ENCODE measurements around the gene CLIC3. TPM values are rescaled to one million over a fixed set of nuclear protein-coding genes. Genes with fewer than 3 reads are reported as not detected.

The CLIC3 gene
- total RNA-seq, 2 donors from 2014 or later, result 6.5 to 11.8 TPM

GRCh38 chr9:137009938-137010732 is 13.8 kb upstream of the CLIC3 start:
- Histone ChIP-seq H3K27ac (no peak overlapping the region), H3K4me1 (no peaks in the 10 kb centered on the region), H3K36me3 (peaks cover 35% of the 10 kb centered on the region), H3K27me3 (no peaks in the 10 kb centered on the region), H3K4me3 (no peak overlapping the region), H3K9me3 (no peaks in the 10 kb centered on the region)
- no peak for DNase-seq (ENCODE audit: low spot score)
- TF ChIP-seq CTCF (IDR thresholded peaks at IDR 0.05), result no peak

GRCh38 chr9:137009217-137009616 is 12.8 kb upstream of the CLIC3 start:
- Histone ChIP-seq H3K4me3 (no peak overlapping the region), H3K27me3 (no peaks in the 10 kb centered on the region), H3K9me3 (no peaks in the 10 kb centered on the region), H3K36me3 (peaks cover 33% of the 10 kb centered on the region), H3K4me1 (no peaks in the 10 kb centered on the region), H3K27ac (no peak overlapping the region)
- TF ChIP-seq CTCF (IDR thresholded peaks at IDR 0.05), result no peak
- DNase-seq (ENCODE audit: low spot score), result no peak

- H3K27ac ChIP-seq, result no peak overlapping the region
- no peak for TF ChIP-seq CTCF (IDR thresholded peaks at IDR 0.05)
- no peak for DNase-seq (ENCODE audit: low spot score)
- peaks cover 33% of the 10 kb centered on the region for H3K36me3 ChIP-seq
- H3K4me1 ChIP-seq, result no peaks in the 10 kb centered on the region
- no peaks in the 10 kb centered on the region for H3K9me3 ChIP-seq
- H3K4me3 ChIP-seq, result no peak overlapping the region
- no peaks in the 10 kb centered on the region for H3K27me3 ChIP-seq
Measured at GRCh38 chr9:137008312-137008711, 11.9 kb upstream of the CLIC3 start.

DNA sequence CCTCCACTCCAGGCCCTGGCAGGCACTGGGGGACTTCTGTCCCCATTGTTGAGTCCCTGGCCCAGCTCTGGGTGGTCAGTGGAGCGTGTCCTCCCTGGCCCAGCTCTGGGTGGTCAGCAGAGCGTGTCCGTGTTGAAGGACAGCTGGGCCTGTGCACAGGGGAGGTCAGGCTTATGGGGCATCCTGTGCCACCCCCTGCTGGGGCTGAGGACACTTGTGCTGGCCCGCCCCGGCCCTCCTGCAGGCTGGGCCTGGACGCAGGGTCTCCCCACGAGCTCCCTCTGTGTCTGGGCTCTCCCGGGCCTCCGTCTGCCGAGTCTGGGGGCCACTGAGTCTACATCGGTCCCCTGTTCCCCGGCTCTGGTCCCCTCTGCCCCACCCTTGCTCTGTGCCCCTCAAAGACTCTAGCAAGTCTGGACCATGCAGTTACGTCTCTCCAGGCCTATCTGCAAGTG is 11.5 kb upstream of the CLIC3 start:
- no peak overlapping the region for H3K27ac ChIP-seq
- no peak for TF ChIP-seq CTCF (IDR thresholded peaks at IDR 0.05)
- H3K4me3 ChIP-seq, result no peak overlapping the region
- no peaks in the 10 kb centered on the region for H3K4me1 ChIP-seq
- H3K36me3 ChIP-seq, result peaks cover 33% of the 10 kb centered on the region
- no peak for DNase-seq (ENCODE audit: low spot score)
- no peaks in the 10 kb centered on the region for H3K9me3 ChIP-seq
- H3K27me3 ChIP-seq, result no peaks in the 10 kb centered on the region

DNA sequence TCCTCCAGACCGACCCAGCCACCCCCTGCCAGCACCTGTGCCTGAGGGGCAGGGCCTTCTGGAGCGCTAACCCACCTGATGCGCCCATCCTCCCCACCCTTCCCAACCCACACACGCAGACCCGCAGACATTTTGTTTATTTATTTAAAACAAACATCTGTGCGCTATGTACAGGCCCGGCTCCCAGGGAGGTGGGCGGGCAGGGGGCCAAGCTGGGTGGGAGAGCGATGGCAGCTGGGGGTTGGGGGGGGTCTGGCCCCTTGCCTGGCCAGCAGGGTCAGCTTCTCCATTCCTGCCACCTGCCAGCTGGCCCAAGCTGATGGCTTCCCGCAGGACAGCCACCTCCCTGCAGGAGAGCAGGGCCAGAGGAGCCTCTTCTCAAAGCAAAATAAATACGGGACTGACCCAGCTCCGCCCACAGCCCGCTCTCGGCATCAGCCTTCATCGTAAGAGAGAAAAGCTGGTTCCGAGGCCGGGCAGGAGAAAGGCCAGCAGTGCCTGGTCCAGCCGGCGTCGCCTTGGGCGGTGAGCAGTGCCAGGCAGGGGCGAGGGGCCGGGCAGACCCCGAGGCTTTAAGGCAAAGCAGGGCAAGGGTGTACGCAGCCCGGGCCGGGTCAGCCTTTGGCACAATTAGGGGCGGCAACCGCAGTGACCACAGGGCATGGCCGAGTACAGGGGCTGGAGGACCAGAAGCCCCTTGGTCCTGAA is 10.9 kb upstream of the CLIC3 start:
- no peak overlapping the region for H3K27ac ChIP-seq
- no peaks in the 10 kb centered on the region for H3K4me1 ChIP-seq
- H3K36me3 ChIP-seq, result peaks cover 30% of the 10 kb centered on the region
- TF ChIP-seq CTCF (IDR thresholded peaks at IDR 0.05), result no peak
- H3K27me3 ChIP-seq, result no peaks in the 10 kb centered on the region
- H3K4me3 ChIP-seq, result no peak overlapping the region
- no peak for DNase-seq (ENCODE audit: low spot score)
- no peaks in the 10 kb centered on the region for H3K9me3 ChIP-seq
